Activated CD4-positive, alpha-beta T cell treated with anti-CD3 and anti-CD28 coated beads, Interleukin-2, amount 50 U/mL, for 1 hour (primary cell): ENCODE measurements around the gene MACIR.
"Not testable (repeated sequence)": the region's sequence is repeated elsewhere in the genome, so short reads cannot be mapped to it uniquely, and the experiment has no call there.

Source experiments
- DNase-seq: peaks from one replicate; pipeline ENCODE4 v3.0.0-alpha.2; 2020

Gene MACIR

GRCh38 chr5:103258368-103258956 is at the start of gene MACIR:
TSS of gene MACIR (plus strand) at chr5:103258763. CDS start at chr5:103275920, 17,157 bp downstream.
- peak; percentile 94 for DNase-seq

GRCh38 chr5:103209065-103209464 is 49.5 kb upstream of the MACIR start:
- DNase-seq, result no peak

GRCh38 chr5:103210952-103211351 is 47.6 kb upstream of the MACIR start:
- no peak for DNase-seq

GRCh38 chr5:103211576-103212561 is 46.7 kb upstream of the MACIR start:
- DNase-seq, result no peak

GRCh38 chr5:103216137-103216536 is 42.4 kb upstream of the MACIR start:
- DNase-seq, result no peak

GRCh38 chr5:103216697-103217096 is 41.9 kb upstream of the MACIR start:
- DNase-seq, result no peak

GRCh38 chr5:103217101-103217500 is 41.5 kb upstream of the MACIR start:
- DNase-seq, result no peak

GRCh38 chr5:103218164-103218563 is 40.4 kb upstream of the MACIR start:
- DNase-seq, result no peak

- not testable (repeated sequence) for DNase-seq
These were observed 39.5 kb upstream of the MACIR start for GRCh38 chr5:103219074-103219473.

GRCh38 chr5:103223031-103223955 is 35.3 kb upstream of the MACIR start:
- DNase-seq, result no peak

- DNase-seq, result peak; percentile 10
These were observed 34.3 kb upstream of the MACIR start for GRCh38 chr5:103224118-103224893.

- DNase-seq, result no peak
These were observed 33.7 kb upstream of the MACIR start for GRCh38 chr5:103224894-103225246.

- DNase-seq, result no peak
These were observed 30.5 kb upstream of the MACIR start for GRCh38 chr5:103228061-103228460.

GRCh38 chr5:103228588-103228987 is 30.0 kb upstream of the MACIR start:
- no peak for DNase-seq

GRCh38 chr5:103232393-103232999 is 26.1 kb upstream of the MACIR start:
- DNase-seq, result no peak

GRCh38 chr5:103234239-103234975 is 24.2 kb upstream of the MACIR start:
- DNase-seq, result no peak

- no peak for DNase-seq
These were observed 22.7 kb upstream of the MACIR start for GRCh38 chr5:103235891-103236290.

GRCh38 chr5:103237778-103238177 is 20.8 kb upstream of the MACIR start:
- DNase-seq, result no peak

- no peak for DNase-seq
These were observed 14.9 kb upstream of the MACIR start for GRCh38 chr5:103243665-103244064.

- no peak for DNase-seq
These were observed 14.2 kb upstream of the MACIR start for GRCh38 chr5:103244398-103244797.

GRCh38 chr5:103245761-103246160 is 12.8 kb upstream of the MACIR start:
- no peak for DNase-seq
